ENCODE measurements around the gene RAB44. TPM values are rescaled to one million over a fixed set of nuclear protein-coding genes. Genes with fewer than 3 reads are reported as not detected.

Gene RAB44, protein sequence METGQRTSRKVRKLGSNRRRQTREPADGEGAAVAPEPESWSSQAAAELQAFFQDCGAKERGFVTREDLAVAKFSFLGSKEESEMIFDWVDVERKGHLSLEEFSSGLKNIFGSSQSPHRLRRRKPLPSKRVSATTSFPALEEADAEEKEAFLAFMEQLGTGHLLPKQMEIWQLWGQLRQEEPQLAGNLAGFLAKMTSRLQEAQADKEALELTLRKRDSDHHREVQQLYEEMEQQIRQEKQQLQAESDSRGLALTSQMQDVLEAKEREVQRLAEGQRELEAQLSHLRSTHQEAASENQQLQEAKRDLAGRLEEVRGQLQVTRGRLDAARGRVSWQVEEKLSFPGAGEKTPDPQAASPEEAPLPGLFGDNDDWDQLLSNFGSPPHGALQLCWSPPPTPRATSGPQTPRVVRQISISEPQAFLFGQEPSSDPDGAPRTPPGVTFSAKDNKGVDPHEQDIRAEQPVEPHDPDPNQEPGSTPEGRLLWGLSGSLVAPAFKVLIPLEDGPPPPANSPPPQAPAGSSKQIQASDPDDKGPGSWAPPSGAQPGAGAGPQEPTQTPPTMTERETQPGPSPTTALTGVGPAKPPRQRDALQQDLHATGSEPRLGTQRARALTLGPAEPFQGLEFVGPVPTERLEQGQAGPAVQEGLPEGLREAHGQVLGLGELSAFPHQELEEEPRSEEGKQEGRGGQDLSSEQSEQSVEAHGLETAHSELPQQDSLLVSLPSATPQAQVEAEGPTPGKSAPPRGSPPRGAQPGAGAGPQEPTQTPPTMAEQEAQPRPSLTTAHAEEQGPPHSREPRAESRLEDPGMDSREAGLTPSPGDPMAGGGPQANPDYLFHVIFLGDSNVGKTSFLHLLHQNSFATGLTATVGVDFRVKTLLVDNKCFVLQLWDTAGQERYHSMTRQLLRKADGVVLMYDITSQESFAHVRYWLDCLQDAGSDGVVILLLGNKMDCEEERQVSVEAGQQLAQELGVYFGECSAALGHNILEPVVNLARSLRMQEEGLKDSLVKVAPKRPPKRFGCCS
- not detected for total RNA-seq (ENCODE audit: unreplicated experiment)
- long read RNA-seq = 0 reads

DNA sequence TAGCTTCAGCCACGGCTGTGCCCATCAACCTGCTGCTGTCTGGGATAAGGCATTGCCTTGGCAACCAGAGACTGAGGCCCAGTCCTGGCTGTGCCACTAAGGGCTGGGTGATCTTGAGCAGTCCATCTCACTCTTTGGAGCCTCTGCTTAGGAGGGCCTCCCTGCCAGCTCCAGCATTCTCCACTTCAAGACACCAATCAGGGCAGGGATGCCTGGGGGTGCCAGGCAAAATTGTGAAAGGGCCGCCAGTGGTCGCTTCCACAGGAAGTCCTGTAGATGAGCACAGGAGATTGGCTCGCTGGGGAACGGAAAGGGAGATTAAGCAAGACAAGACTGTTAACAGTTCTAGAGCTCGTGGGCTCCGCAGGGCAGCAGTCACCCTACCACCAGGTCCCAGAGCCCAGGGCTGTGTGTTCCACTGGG is at the start of gene RAB44:
RAB44 (plus strand) TSS at position 346 of the 423 bp plus-strand sequence. CDS start 6,410 bp downstream, outside the sequence.
- no peak for DNase-seq
- no peaks in the 10 kb centered on the region for H3K36me3 Mint-ChIP-seq (ENCODE audit: unreplicated experiment)
- H3K4me3 Mint-ChIP-seq (ENCODE audit: unreplicated experiment) = no peak within 1 kb of the TSS
- H3K9me3 Mint-ChIP-seq (ENCODE audit: unreplicated experiment) = no peaks in the 10 kb centered on the region
- peaks cover 2% of the 10 kb centered on the region for H3K4me1 Mint-ChIP-seq (ENCODE audit: low read depth, unreplicated experiment)
- H3K27me3 Mint-ChIP-seq (ENCODE audit: unreplicated experiment) = peaks cover 2% of the 10 kb centered on the region
- H3K27ac Mint-ChIP-seq (ENCODE audit: unreplicated experiment) = no peak within 1 kb of the TSS
- TF ChIP-seq, protein P1, sequence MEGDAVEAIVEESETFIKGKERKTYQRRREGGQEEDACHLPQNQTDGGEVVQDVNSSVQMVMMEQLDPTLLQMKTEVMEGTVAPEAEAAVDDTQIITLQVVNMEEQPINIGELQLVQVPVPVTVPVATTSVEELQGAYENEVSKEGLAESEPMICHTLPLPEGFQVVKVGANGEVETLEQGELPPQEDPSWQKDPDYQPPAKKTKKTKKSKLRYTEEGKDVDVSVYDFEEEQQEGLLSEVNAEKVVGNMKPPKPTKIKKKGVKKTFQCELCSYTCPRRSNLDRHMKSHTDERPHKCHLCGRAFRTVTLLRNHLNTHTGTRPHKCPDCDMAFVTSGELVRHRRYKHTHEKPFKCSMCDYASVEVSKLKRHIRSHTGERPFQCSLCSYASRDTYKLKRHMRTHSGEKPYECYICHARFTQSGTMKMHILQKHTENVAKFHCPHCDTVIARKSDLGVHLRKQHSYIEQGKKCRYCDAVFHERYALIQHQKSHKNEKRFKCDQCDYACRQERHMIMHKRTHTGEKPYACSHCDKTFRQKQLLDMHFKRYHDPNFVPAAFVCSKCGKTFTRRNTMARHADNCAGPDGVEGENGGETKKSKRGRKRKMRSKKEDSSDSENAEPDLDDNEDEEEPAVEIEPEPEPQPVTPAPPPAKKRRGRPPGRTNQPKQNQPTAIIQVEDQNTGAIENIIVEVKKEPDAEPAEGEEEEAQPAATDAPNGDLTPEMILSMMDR (IDR thresholded peaks at IDR 0.05; ENCODE audit: partially characterized antibody, unreplicated experiment) = no peak

DNA sequence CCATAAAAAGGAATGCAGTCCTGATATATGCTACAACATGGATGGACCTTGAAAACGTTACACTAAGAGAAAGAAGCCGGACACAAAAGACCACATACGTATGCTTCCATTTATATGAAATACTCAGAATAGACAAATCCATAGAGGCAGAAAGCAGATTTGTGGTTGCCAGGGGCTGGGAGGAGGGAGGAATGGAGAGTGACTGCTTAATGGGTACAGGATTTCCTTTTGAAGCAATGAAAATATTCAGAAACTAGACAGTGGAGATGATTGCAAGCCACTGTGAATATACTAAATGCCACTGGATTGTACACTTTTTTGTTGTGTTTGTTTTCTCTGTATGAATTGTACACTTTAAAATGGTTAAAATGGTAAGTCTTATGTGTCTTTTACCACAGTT is 48.5 kb upstream of the RAB44 start:
- no peak for DNase-seq
- H3K36me3 Mint-ChIP-seq (ENCODE audit: unreplicated experiment) = no peaks in the 10 kb centered on the region
- H3K27ac Mint-ChIP-seq (ENCODE audit: unreplicated experiment) = no peak overlapping the region
- TF ChIP-seq, protein P1 (IDR thresholded peaks at IDR 0.05; ENCODE audit: partially characterized antibody, unreplicated experiment) = no peak
- H3K4me3 Mint-ChIP-seq (ENCODE audit: unreplicated experiment) = no peak overlapping the region
- no peaks in the 10 kb centered on the region for H3K9me3 Mint-ChIP-seq (ENCODE audit: unreplicated experiment)
- H3K4me1 Mint-ChIP-seq (ENCODE audit: low read depth, unreplicated experiment) = peaks cover 7% of the 10 kb centered on the region
- peaks cover 5% of the 10 kb centered on the region for H3K27me3 Mint-ChIP-seq (ENCODE audit: unreplicated experiment)

DNA sequence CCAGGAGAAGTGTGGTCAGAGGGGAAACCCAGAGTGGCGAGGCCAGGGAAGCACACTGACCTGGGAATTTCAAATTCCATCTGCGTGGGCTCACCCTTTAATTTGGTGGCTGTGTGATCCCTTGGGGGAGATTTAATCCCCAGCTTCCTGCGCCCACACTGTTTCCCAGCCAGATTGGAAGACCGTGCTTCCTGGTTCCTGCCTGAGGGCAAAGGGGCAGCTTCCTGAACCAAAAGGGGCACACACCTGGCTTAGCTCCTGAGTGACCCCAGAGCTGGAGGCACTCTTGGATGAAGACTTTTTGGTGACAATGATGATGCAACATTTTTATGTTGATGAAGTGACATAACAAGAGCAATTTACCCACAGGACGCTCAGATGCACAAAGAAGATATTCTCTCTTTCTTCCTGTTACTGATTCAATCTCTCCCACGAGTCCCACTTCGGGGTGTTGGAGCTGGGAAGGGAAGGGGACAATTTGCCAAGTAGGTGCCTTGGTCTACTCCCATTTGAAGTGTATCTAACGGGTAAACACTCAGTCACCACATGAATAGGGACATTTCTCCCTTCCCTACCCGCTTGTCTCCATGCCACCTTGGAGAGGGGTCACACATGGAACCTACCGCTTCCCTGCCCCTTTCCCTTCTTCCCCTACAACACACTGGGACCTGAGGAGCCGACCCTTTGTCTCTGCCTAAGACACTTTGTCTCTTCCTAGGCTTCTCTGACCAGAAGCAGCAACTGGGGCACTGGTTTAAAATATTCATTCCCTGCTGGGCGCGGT is 47.7 kb upstream of the RAB44 start:
- no peak overlapping the region for H3K27ac Mint-ChIP-seq (ENCODE audit: unreplicated experiment)
- H3K36me3 Mint-ChIP-seq (ENCODE audit: unreplicated experiment) = no peaks in the 10 kb centered on the region

GRCh38 chr6:36650848-36651478 is 46.7 kb upstream of the RAB44 start:
- Mint-ChIP-seq H3K4me3 (ENCODE audit: unreplicated experiment) (no peak overlapping the region), H3K27ac (ENCODE audit: unreplicated experiment) (no peak overlapping the region), H3K9me3 (ENCODE audit: unreplicated experiment) (no peaks in the 10 kb centered on the region), H3K27me3 (ENCODE audit: unreplicated experiment) (peaks cover 2% of the 10 kb centered on the region), H3K36me3 (ENCODE audit: unreplicated experiment) (no peaks in the 10 kb centered on the region), H3K4me1 (ENCODE audit: low read depth, unreplicated experiment) (no peaks in the 10 kb centered on the region)
- DNase-seq = no peak
- TF ChIP-seq, protein P1 (IDR thresholded peaks at IDR 0.05; ENCODE audit: partially characterized antibody, unreplicated experiment) = no peak

More for the DNA sequence above, 47.7 kb upstream of the RAB44 start:
- Mint-ChIP-seq H3K4me3 (ENCODE audit: unreplicated experiment) (no peak overlapping the region), H3K27me3 (ENCODE audit: unreplicated experiment) (peaks cover 5% of the 10 kb centered on the region), H3K9me3 (ENCODE audit: unreplicated experiment) (no peaks in the 10 kb centered on the region), H3K4me1 (ENCODE audit: low read depth, unreplicated experiment) (peaks cover 6% of the 10 kb centered on the region)
- DNase-seq = no peak
- TF ChIP-seq, protein P1 (IDR thresholded peaks at IDR 0.05; ENCODE audit: partially characterized antibody, unreplicated experiment) = no peak

All from glutamatergic neuron (in vitro differentiated cells).